Left hindlimb (tissue), 1 donor: Measurements from ENCODE around the gene PPARD.

ENCODE experiments used
- DNase-seq: peaks from one replicate; pipeline ENCODE4 v3.0.0-alpha.2; 2018

PPARD gene

DNA sequence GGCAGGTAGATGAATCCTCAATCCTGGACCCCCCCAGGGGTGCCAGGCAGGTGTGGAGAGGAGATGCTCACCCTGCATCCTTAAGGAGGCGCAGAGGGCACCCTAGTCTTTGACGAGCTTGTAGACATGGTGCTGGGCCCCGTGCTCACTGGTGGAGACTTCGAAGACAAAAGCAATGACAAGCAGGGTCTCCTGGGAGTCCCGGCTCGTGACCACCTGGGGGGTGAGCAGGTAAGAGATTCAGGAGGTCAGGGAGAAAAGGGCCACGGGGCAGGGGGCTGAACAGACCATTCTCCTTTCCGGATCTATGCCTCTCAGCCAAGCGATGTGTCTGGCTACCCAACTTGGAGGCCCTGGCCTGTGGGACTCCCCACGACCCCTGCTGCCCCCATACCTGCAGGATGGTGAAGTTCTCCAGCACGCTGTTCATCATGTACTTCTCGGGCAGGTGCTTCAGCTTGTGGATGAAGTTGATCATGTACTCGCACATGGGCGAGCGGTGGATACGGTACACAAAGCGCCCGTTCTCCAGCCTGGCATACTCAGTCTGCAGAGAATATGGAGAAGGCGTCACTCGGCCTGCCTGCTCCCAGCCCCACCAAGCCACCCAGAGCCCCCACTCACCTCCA lies 132.7 kb downstream of the PPARD start:
- DNase-seq: no peak

DNA sequence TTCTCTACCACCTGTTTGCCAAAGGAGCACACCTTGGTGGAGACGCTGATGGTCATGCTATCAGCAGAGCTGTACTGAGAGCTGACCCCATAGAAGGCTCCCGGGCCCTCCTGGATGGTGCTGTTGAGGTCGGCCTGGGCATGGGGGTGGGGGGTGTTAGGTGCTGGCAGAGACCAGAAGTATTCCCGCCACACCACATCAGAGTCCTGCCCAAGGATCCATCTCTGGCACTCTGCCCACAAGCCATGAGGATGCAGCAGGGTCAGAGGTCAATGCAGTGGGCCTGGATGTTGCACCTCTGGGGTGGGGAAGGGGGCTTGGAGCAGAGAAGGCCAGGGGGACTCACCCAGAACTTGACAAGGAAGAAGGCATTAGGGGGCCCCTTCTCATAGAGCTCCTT lies 133.2 kb downstream of the PPARD start:
- DNase-seq: no peak

DNA sequence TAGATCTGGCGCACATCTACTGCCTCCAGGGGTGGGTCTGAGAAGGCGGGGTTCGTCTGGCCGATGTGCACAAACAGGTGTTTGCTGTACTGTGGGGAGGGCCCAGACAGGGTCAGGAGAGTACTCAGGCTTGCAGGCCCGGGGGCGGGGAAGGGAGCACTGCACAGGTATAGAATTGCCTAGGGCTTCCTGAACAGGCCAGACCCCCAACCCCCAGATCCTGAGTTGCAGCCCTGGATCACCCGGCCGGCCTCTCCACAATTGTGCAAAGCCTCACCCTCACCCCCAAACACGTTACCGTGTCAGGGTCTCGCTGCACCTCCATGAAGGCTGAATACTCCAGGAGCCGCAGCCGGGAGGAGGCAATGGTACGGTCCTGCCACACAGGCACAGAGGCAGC lies 133.6 kb downstream of the PPARD start:
- no peak for DNase-seq

DNA sequence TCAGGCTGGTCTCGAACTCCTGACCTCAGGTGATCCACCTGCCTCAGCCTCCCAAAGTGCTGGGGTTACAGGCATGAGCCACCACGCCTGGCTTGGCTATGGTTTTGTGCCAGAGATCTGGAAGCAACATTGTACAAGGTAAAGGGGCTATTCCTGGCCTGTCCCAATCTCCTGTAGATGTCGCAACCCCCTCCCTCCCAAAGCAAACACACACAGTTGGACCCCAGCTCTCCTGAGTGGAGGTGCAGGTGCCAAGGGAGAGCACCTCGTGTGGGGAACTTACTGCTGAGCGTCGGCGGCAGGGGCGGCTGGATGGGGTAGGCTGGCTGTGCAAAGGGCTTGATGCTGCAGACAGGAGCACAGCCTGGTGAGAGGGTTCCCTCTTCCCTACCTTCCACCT lies 134.7 kb downstream of the PPARD start:
- DNase-seq: no peak
